GM21447 (cell line): ENCODE measurements around the gene KLHL29.

Experiments used
- ATAC-seq: cut with Tn5 transposase; IDR thresholded peaks from one replicate; pipeline ENCODE4 v1.9.1; 2021; ENCODE audit not compliant: unreplicated experiment

Gene KLHL29

GRCh38 chr2:23507267-23508065, 122.5 kb downstream of the KLHL29 start:
- no peak for ATAC-seq

- ATAC-seq: no peak
These were observed 123.0 kb downstream of the KLHL29 start for GRCh38 chr2:23508066-23508390.

- no peak for ATAC-seq
These were observed 124.1 kb downstream of the KLHL29 start for GRCh38 chr2:23509103-23509502.

- no peak for ATAC-seq
These were observed 124.8 kb downstream of the KLHL29 start for GRCh38 chr2:23509596-23510292.

- no peak for ATAC-seq
These were observed 125.5 kb downstream of the KLHL29 start for GRCh38 chr2:23510471-23510870.

- no peak for ATAC-seq
These were observed 127.8 kb downstream of the KLHL29 start for GRCh38 chr2:23512778-23513177.

GRCh38 chr2:23513245-23513871, 128.4 kb downstream of the KLHL29 start:
- ATAC-seq: no peak

- ATAC-seq: no peak
These were observed 129.2 kb downstream of the KLHL29 start for GRCh38 chr2:23513872-23514793.

GRCh38 chr2:23516520-23517256, 131.7 kb downstream of the KLHL29 start:
- no peak for ATAC-seq

- no peak for ATAC-seq
These were observed 133.7 kb downstream of the KLHL29 start for GRCh38 chr2:23518481-23519333.

- no peak for ATAC-seq
These were observed 134.3 kb downstream of the KLHL29 start for GRCh38 chr2:23519334-23519651.

GRCh38 chr2:23520256-23520655, 135.3 kb downstream of the KLHL29 start:
- ATAC-seq: no peak

- no peak for ATAC-seq
These were observed 136.1 kb downstream of the KLHL29 start for GRCh38 chr2:23521060-23521459.

- no peak for ATAC-seq
These were observed 137.9 kb downstream of the KLHL29 start for GRCh38 chr2:23522726-23523372.

- ATAC-seq: no peak
These were observed 138.6 kb downstream of the KLHL29 start for GRCh38 chr2:23523373-23524260.

GRCh38 chr2:23524261-23524706, 139.3 kb downstream of the KLHL29 start:
- ATAC-seq: no peak

- ATAC-seq: no peak
These were observed 140.3 kb downstream of the KLHL29 start for GRCh38 chr2:23525137-23525765.

GRCh38 chr2:23526114-23526513, 141.1 kb downstream of the KLHL29 start:
- no peak for ATAC-seq
